Prostate gland (tissue), 2 donors: ENCODE measurements around the gene FAM229B. TPM values are rescaled to one million over a fixed set of nuclear protein-coding genes. Genes with fewer than 3 reads are reported as not detected.
"Not testable (repeated sequence)": the region's sequence is repeated elsewhere in the genome, so short reads cannot be mapped to it uniquely, and the experiment has no call there.

ENCODE experiments used
- DNase-seq: peaks from one replicate; pipeline ENCODE4 v3.0.0-alpha.2; 2019; ENCODE audit warnings: low spot score
- H3K27ac ChIP-seq, 2 donors: fragments of 200-600 bp; sonication (generic); 2 replicates each; pipeline ENCODE4 v1.5.1; 2017 to 2019
- H3K27me3 ChIP-seq: fragments of 200-600 bp; sonication (generic); replicated peaks from 2 replicates; pipeline ENCODE4 v1.5.1; 2019; ENCODE audit not compliant: insufficient read depth
- H3K36me3 ChIP-seq, 2 donors: fragments of 200-600 bp; sonication (generic); 1 replicate in 1 of 2; 2 replicates in 1 of 2; pipeline versions ENCODE4 v1.5.1 to v1.8.1; 2017 to 2019
- H3K4me1 ChIP-seq: fragments of 200-600 bp; sonication (generic); replicated peaks from 2 replicates; pipeline ENCODE4 v1.5.1; 2019
- H3K4me3 ChIP-seq, 2 donors: fragments of 200-600 bp; sonication (generic); 2 replicates each; pipeline ENCODE4 v1.5.1; 2017 to 2019
- H3K9me3 ChIP-seq: fragments of 200-600 bp; sonication (generic); 2 replicates; pipeline ENCODE4 v1.5.1; 2017
- CTCF ChIP-seq, 4 experiments: fragments of 200-600 bp in 2 of 4; fragments of 450-650 bp in 2 of 4; sonication (generic) in 2 of 4; IDR thresholded peaks; 1 replicate in 3 of 4; 2 replicates in 1 of 4; pipeline ENCODE4 v1.5.1; 2016 to 2019; ENCODE audit warnings: antibody characterized with exemption in 4 of 4, mild to moderate bottlenecking in 2 of 4, moderate library complexity in 2 of 4
- POLR2A ChIP-seq: fragments of 450-650 bp; IDR thresholded peaks from one replicate; pipeline ENCODE4 v1.6.1; 2016; ENCODE audit warnings: antibody characterized with exemption, mild to moderate bottlenecking
- POLR2AphosphoS5 ChIP-seq: sonication (generic); formaldehyde crosslinking; IDR thresholded peaks from one replicate; pipeline ENCODE4 v1.6.1; 2017; ENCODE audit warnings: antibody characterized with exemption
- whole genome bisulfite sequencing: methylation state at CpG from one replicate; pipeline ENCODE4 v1.1.5; 2018; 5-methylcytosine and 5-hydroxymethylcytosine counted together
- intact Hi-C: fragments of 100-400 bp; cut with DNase I; formaldehyde crosslinking; loops from one replicate; pipeline ENCODE4 v1.14.2; 2022
- total RNA-seq, 2 donors: library from RNA; depleted of rRNA; stranded (reverse); fragments of >200 nt; gene quantifications; one replicate each; pipeline ENCODE4 v1.1.0, GENCODE V29; 2016

The FAM229B gene
- total RNA-seq, 2 donors from 2014 or later, result 13.7 to 32.2 TPM

DNA sequence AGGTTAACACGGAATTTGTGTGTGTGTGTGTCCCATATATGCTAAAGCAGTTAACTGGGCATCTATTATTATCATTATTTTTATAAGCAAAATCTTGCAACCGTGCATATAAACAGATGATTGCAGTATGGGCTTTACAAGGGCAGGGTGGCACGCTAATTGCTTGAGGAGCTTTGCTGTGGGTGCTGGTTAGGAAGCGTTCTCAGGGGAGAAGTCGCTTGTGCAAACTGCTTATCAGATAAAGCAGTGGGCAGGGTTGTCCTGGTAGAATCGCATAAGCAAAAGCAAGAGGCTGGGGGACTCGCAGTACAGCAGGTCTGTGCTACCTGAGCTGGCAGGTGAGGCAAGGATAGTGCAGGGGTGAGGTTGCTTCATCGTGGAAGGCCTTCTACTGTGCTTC, 43.2 kb upstream of the FAM229B start:
- no peaks in the 10 kb centered on the region for H3K4me1 ChIP-seq
- H3K36me3 ChIP-seq, result no peaks in the 10 kb centered on the region
- TF ChIP-seq POLR2A (no peak), CTCF (IDR thresholded peaks at IDR 0.05) (no peak), POLR2AphosphoS5 (no peak)
- DNase-seq, result no peak
- intact Hi-C loops, result loop anchor here (5.0 to 10.0 kb wide), 2 partner anchors 47 to 789 kb away; a partner anchor contains a TSS
- no peak overlapping the region for H3K4me3 ChIP-seq
- 62% methylated on average over 8 of the region's 8 CpGs for WGBS
- H3K9me3 ChIP-seq, result no peaks in the 10 kb centered on the region
- no peak overlapping the region for H3K27ac ChIP-seq
- H3K27me3 ChIP-seq, result no peaks in the 10 kb centered on the region

GRCh38 chr6:112044856-112045255, 42.5 kb upstream of the FAM229B start:
- no peak for DNase-seq
- TF ChIP-seq POLR2A (no peak), POLR2AphosphoS5 (no peak), CTCF (IDR thresholded peaks at IDR 0.05) (no peak)
- Histone ChIP-seq H3K27ac (no peak overlapping the region), H3K27me3 (no peaks in the 10 kb centered on the region), H3K9me3 (no peaks in the 10 kb centered on the region), H3K4me3 (no peak overlapping the region), H3K4me1 (no peaks in the 10 kb centered on the region), H3K36me3 (no peaks in the 10 kb centered on the region)
- intact Hi-C loops, result loop anchor here (5.0 to 10.0 kb wide), 2 partner anchors 48 to 790 kb away; a partner anchor contains a TSS
- WGBS, result 58% methylated on average over 3 of the region's 3 CpGs

DNA sequence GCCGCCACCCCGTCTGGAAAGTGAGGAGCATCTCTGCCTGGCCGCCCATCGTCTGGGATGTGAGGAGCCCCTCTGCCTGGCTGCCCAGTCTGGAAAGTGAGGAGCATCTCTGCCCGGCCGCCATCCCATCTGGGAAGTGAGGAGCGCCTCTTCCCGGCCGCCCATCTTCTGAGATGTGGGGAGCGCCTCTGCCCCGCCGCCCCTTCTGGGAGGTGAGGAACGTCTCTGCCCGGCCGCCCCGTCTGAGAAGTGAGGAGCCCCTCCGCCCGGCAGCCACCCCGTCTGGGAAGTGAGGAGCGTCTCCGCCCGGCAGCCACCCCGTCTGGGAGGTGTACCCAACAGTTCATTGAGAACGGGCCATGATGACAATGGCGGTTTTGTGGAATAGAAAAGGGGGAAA, 39.9 kb upstream of the FAM229B start:
- not testable (repeated sequence) for H3K9me3 ChIP-seq, H3K4me3 ChIP-seq, H3K4me1 ChIP-seq, DNase-seq, H3K36me3 ChIP-seq, H3K27me3 ChIP-seq, H3K27ac ChIP-seq
- WGBS, result 96% methylated on average over 25 of the region's 25 CpGs
- intact Hi-C loops, result loop anchor here (10.0 kb wide), 1 partner anchor 793 kb away; a partner anchor contains a TSS

DNA sequence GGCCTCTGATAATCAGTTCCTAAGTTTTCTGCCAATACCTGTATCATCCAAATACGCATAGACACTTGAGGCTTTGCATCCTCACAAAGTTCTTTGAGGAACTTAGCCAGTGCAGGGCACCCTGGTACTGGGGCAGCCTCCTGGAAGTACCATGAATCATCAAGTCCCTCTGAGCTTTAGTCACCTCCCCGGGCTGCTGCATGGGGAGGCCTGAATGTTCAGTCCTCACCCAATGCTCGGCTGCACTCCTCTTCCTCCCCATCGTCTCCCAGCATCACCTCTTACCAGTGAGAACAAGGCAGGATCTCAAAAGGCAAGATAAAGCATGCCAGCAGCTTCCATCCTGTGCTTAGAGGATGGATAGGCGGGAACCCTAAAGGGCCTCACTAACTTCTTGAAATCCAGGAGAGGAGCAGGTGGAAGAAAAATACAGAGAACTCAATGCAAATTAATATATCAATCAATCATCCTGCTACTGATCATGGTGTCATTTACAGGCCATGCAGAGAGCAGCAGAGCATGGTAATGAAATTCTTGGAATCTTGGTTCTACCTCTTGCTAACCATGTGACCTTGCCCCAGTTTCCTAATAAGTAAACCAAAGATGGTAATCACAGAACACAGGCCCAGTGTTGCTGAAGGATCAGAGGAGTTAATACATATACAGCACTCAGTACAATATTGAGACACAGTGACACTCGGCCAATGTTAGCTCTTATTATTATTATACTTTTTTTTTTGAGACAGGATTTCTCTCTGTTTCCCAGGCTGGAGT, 38.2 kb upstream of the FAM229B start:
- Histone ChIP-seq H3K4me3 (no peak overlapping the region), H3K27me3 (no peaks in the 10 kb centered on the region), H3K36me3 (no peaks in the 10 kb centered on the region), H3K27ac (no peak overlapping the region), H3K4me1 (no peaks in the 10 kb centered on the region), H3K9me3 (no peaks in the 10 kb centered on the region)
- no peak for DNase-seq
- TF ChIP-seq POLR2A, result no peak
- TF ChIP-seq POLR2AphosphoS5, result no peak
- TF ChIP-seq CTCF (IDR thresholded peaks at IDR 0.05), result no peak
- WGBS, result 83% methylated on average over 6 of the region's 6 CpGs
- intact Hi-C loops, result loop anchor here (10.0 kb wide), 1 partner anchor 794 kb away; a partner anchor contains a TSS

GRCh38 chr6:112049996-112050395, 37.4 kb upstream of the FAM229B start:
- 95% methylated on average over 7 of the region's 7 CpGs for WGBS
- intact Hi-C loops, result loop anchor here (10.0 kb wide), 1 partner anchor 795 kb away; a partner anchor contains a TSS
- TF ChIP-seq POLR2AphosphoS5 (no peak), CTCF (IDR thresholded peaks at IDR 0.05) (no peak)
- Histone ChIP-seq H3K27ac (no peak overlapping the region), H3K9me3 (no peaks in the 10 kb centered on the region), H3K27me3 (no peaks in the 10 kb centered on the region), H3K36me3 (no peaks in the 10 kb centered on the region), H3K4me1 (no peaks in the 10 kb centered on the region), H3K4me3 (no peak overlapping the region)
- no peak for DNase-seq
